ENCODE measurements around the gene JOSD2. TPM values are rescaled to one million over a fixed set of nuclear protein-coding genes. Genes with fewer than 3 reads are reported as not detected.
A peak's percentile ranks its signal among the peaks of the same experiment; 100 is the strongest.
"Not testable (repeated sequence)": the region's sequence is repeated elsewhere in the genome, so short reads cannot be mapped to it uniquely, and the experiment has no call there.

The JOSD2 gene
- polyA plus RNA-seq, 3 donors: 7.1 to 16.9 (median 13.8) TPM

- no peak for DNase-seq (ENCODE audit: extremely low read depth in 1 of 11, low read depth in 9 of 11, low spot score in 4 of 11)
Measured at GRCh38 chr19:50549927-50550593, 39.1 kb upstream of the JOSD2 start.

- DNase-seq (ENCODE audit: extremely low read depth in 1 of 11, low read depth in 9 of 11, low spot score in 4 of 11): no peak
Measured at GRCh38 chr19:50549059-50549926, 38.3 kb upstream of the JOSD2 start.

GRCh38 chr19:50548191-50549058 lies 37.4 kb upstream of the JOSD2 start:
- no peak for DNase-seq (ENCODE audit: extremely low read depth in 1 of 11, low read depth in 9 of 11, low spot score in 4 of 11)

- DNase-seq (ENCODE audit: extremely low read depth in 1 of 11, low read depth in 9 of 11, low spot score in 4 of 11): no peak
Measured at GRCh38 chr19:50547385-50548190, 36.6 kb upstream of the JOSD2 start.

- DNase-seq (ENCODE audit: extremely low read depth in 1 of 11, low read depth in 9 of 11, low spot score in 4 of 11): no peak
Measured at GRCh38 chr19:50546527-50547221, 35.7 kb upstream of the JOSD2 start.

- DNase-seq (ENCODE audit: extremely low read depth in 1 of 11, low read depth in 9 of 11, low spot score in 4 of 11): no peak
Measured at GRCh38 chr19:50542943-50543342, 32.0 kb upstream of the JOSD2 start.

GRCh38 chr19:50537769-50538230 lies 26.8 kb upstream of the JOSD2 start:
- peak in 7 of 11 donors; percentile 45 to 74 (median 57) for DNase-seq (ENCODE audit: extremely low read depth in 1 of 11, low read depth in 9 of 11, low spot score in 4 of 11)

GRCh38 chr19:50537306-50537685 lies 26.3 kb upstream of the JOSD2 start:
- no peak for DNase-seq (ENCODE audit: extremely low read depth in 1 of 11, low read depth in 9 of 11, low spot score in 4 of 11)

- no peak for DNase-seq (ENCODE audit: extremely low read depth in 1 of 11, low read depth in 9 of 11, low spot score in 4 of 11)
Measured at GRCh38 chr19:50536662-50537305, 25.8 kb upstream of the JOSD2 start.

- no peak for DNase-seq (ENCODE audit: extremely low read depth in 1 of 11, low read depth in 9 of 11, low spot score in 4 of 11)
Measured at GRCh38 chr19:50535672-50536187, 24.7 kb upstream of the JOSD2 start.

- DNase-seq (ENCODE audit: extremely low read depth in 1 of 11, low read depth in 9 of 11, low spot score in 4 of 11): no peak
Measured at GRCh38 chr19:50534478-50534877, 23.5 kb upstream of the JOSD2 start.

GRCh38 chr19:50532952-50533351 lies 22.0 kb upstream of the JOSD2 start:
- no peak for DNase-seq (ENCODE audit: extremely low read depth in 1 of 11, low read depth in 9 of 11, low spot score in 4 of 11)

- DNase-seq (ENCODE audit: extremely low read depth in 1 of 11, low read depth in 9 of 11, low spot score in 4 of 11): no peak
Measured at GRCh38 chr19:50531171-50531612, 20.2 kb upstream of the JOSD2 start.

- DNase-seq (ENCODE audit: extremely low read depth in 1 of 11, low read depth in 9 of 11, low spot score in 4 of 11): not testable (repeated sequence)
Measured at GRCh38 chr19:50528052-50528451, 17.1 kb upstream of the JOSD2 start.

- no peak for DNase-seq (ENCODE audit: extremely low read depth in 1 of 11, low read depth in 9 of 11, low spot score in 4 of 11)
Measured at GRCh38 chr19:50522881-50523280, 11.9 kb upstream of the JOSD2 start.

GRCh38 chr19:50520822-50521465 lies 10.0 kb upstream of the JOSD2 start:
- DNase-seq (ENCODE audit: extremely low read depth in 1 of 11, low read depth in 9 of 11, low spot score in 4 of 11): no peak

Data from renal cortex interstitium (tissue), 11 donors.